Naive thymus-derived CD4-positive, alpha-beta T cell (primary cell): ENCODE data around the gene ARIH1. TPM values are rescaled to one million over a fixed set of nuclear protein-coding genes. Genes with fewer than 3 reads are reported as not detected.

ENCODE experiments used
- ATAC-seq: fragments of 150-1000 bp; cut with Tn5 transposase; 2 replicates; pipeline ENCODE4 v1.10.0; 2021; ENCODE audit warnings: mild to moderate bottlenecking, moderate library complexity
- CTCF ChIA-PET: fragments of 350-600 bp; sonication (Branson Sonifier 250); formaldehyde crosslinking; loops from one replicate; lab custom pipeline; 2021; ENCODE audit warnings: antibody characterized with exemption; lab: Charles Lee
- POLR2A ChIA-PET: fragments of 350-600 bp; sonication (Branson Sonifier 250); formaldehyde crosslinking; loops from one replicate; lab custom pipeline; 2021; ENCODE audit warnings: antibody characterized with exemption, inconsistent platforms; lab: Charles Lee
- DNase-seq, 9 donors: peaks; one replicate each; pipeline versions ENCODE4 v3.0.0 to v3.0.0-alpha.2; 2020 to 2022; ENCODE audit warnings: mixed read lengths in 1 of 9
- H3K27ac ChIP-seq: one replicate; pipeline ENCODE4 v1.7.0; 2013; ENCODE audit warnings: mild to moderate bottlenecking, low read depth, low read length, moderate library complexity
- H3K27me3 ChIP-seq, 2 donors: one replicate each; pipeline ENCODE4 v1.7.0; 2013; ENCODE audit warnings: low read length in 2 of 2, mild to moderate bottlenecking in 2 of 2, moderate library complexity in 2 of 2; ENCODE audit not compliant: control insufficient read depth in 2 of 2, insufficient read depth in 2 of 2
- H3K36me3 ChIP-seq, 3 experiments: 1 replicate in 2 of 3; 2 replicates in 1 of 3; pipeline ENCODE4 v1.7.0; 2013; ENCODE audit warnings: low read length in 3 of 3, mild to moderate bottlenecking in 3 of 3, moderate library complexity in 1 of 3; ENCODE audit not compliant: insufficient read depth in 3 of 3, control insufficient read depth in 2 of 3
- H3K4me1 ChIP-seq, 2 donors: one replicate each; pipeline ENCODE4 v1.7.0; 2013; ENCODE audit warnings: low read length in 2 of 2, mild to moderate bottlenecking in 2 of 2, moderate library complexity in 1 of 2; ENCODE audit not compliant: control insufficient read depth in 2 of 2, insufficient read depth in 2 of 2
- H3K4me3 ChIP-seq: 2 replicates; pipeline ENCODE4 v1.7.0; 2013; ENCODE audit warnings: mild to moderate bottlenecking, low read length
- H3K9me3 ChIP-seq, 3 experiments: 1 replicate in 2 of 3; 2 replicates in 1 of 3; pipeline ENCODE4 v1.7.0; 2013; ENCODE audit warnings: low read length in 3 of 3; ENCODE audit not compliant: control insufficient read depth in 2 of 3
- H3K27ac Mint-ChIP-seq, 9 donors: one replicate each; pipeline ENCODE4 v1.8.0; 2020 to 2022; ENCODE audit warnings: mixed read lengths in 9 of 9, mild to moderate bottlenecking in 8 of 9, moderate library complexity in 5 of 9, inconsistent platforms in 2 of 9
- H3K27me3 Mint-ChIP-seq, 5 donors: one replicate each; pipeline ENCODE4 v1.8.0; 2021 to 2022; ENCODE audit warnings: mixed read lengths in 5 of 5, mild to moderate bottlenecking in 1 of 5
- H3K36me3 Mint-ChIP-seq, 5 donors: one replicate each; pipeline ENCODE4 v1.8.0; 2020 to 2022; ENCODE audit warnings: mixed read lengths in 5 of 5, mild to moderate bottlenecking in 3 of 5, inconsistent platforms in 1 of 5
- H3K4me1 Mint-ChIP-seq, 7 donors: one replicate each; pipeline ENCODE4 v1.8.0; 2020 to 2022; ENCODE audit warnings: mixed read lengths in 7 of 7, mild to moderate bottlenecking in 3 of 7, inconsistent platforms in 1 of 7
- H3K4me3 Mint-ChIP-seq, 10 donors: one replicate each; pipeline ENCODE4 v1.8.0; 2020 to 2022; ENCODE audit warnings: mild to moderate bottlenecking in 10 of 10, mixed read lengths in 10 of 10, moderate library complexity in 6 of 10, inconsistent platforms in 2 of 10
- H3K9me3 Mint-ChIP-seq, 11 donors: one replicate each; pipeline ENCODE4 v1.8.0; 2020 to 2022; ENCODE audit warnings: mixed read lengths in 11 of 11, mild to moderate bottlenecking in 4 of 11, inconsistent platforms in 1 of 11, moderate library complexity in 1 of 11
- intact Hi-C, 2 donors: fragments of 100-400 bp; cut with micrococcal nuclease; formaldehyde crosslinking; loops; one replicate each; pipeline ENCODE4 v1.15.1; 2023
- polyA plus RNA-seq, 2 donors: library from polyadenylated mRNA; unstranded; fragments of 300-500 nt; fragmentation: Illumina TruSeq; gene quantifications; one replicate each; pipeline ENCODE4 v1.2.3, GENCODE V29; 2021
- total RNA-seq, 6 experiments: library from RNA in 5 of 6; stranded (reverse) in 5 of 6; gene quantifications; 1 replicate in 5 of 6; 2 replicates in 1 of 6; pipeline ENCODE4 v1.2.3 and lab custom pipeline; 2021 to 2026

Gene ARIH1
- total and polyA plus RNA-seq, 7 experiments from 2014 or later = 20.1 to 191 (median 179) TPM

GRCh38 chr15:72559781-72560180 is 85.7 kb downstream of the ARIH1 start:
- Mint-ChIP-seq H3K36me3 (peaks cover 9 to 66% (median 35%) of the 10 kb centered on the region in 5 donors), H3K27me3 (no peaks in the 10 kb centered on the region), H3K27ac (peak overlapping the region in 1 of 9 donors; percentile 4), H3K4me1 (peaks cover 8 to 46% (median 21%) of the 10 kb centered on the region in 7 donors), H3K4me3 (no peak overlapping the region), H3K9me3 (no peaks in the 10 kb centered on the region)
- POLR2A ChIA-PET = no interaction called here
- DNase-seq (no peak), ATAC-seq (no peak)
- Histone ChIP-seq H3K27ac (no peak overlapping the region), H3K4me3 (no peak overlapping the region), H3K4me1 (no peaks in the 10 kb centered on the region), H3K9me3 (no peaks in the 10 kb centered on the region), H3K27me3 (no peaks in the 10 kb centered on the region), H3K36me3 (peaks cover 4 to 42% (median 5%) of the 10 kb centered on the region in 3 experiments)
- intact Hi-C loops = no loop called here
- CTCF ChIA-PET = no interaction called here

GRCh38 chr15:72560458-72560857 is 86.3 kb downstream of the ARIH1 start:
- Mint-ChIP-seq H3K36me3 (peaks cover 9 to 60% (median 28%) of the 10 kb centered on the region in 5 donors), H3K27ac (peak overlapping the region in 1 of 9 donors; percentile 13), H3K27me3 (no peaks in the 10 kb centered on the region), H3K9me3 (no peaks in the 10 kb centered on the region), H3K4me1 (peaks cover 4 to 40% (median 16%) of the 10 kb centered on the region in 7 donors), H3K4me3 (no peak overlapping the region)
- intact Hi-C loops = no loop called here
- Histone ChIP-seq H3K36me3 (peaks cover 4 to 43% (median 5%) of the 10 kb centered on the region in 3 experiments), H3K27ac (no peak overlapping the region), H3K4me3 (no peak overlapping the region), H3K9me3 (no peaks in the 10 kb centered on the region), H3K4me1 (no peaks in the 10 kb centered on the region), H3K27me3 (no peaks in the 10 kb centered on the region)
- ATAC-seq (no peak), DNase-seq (no peak)
- POLR2A ChIA-PET = no interaction called here
- CTCF ChIA-PET = interaction anchor here (0.6 kb wide), 1 partner anchor 102 kb away, joined by 3 read pairs; no protein-coding TSS in a partner anchor

GRCh38 chr15:72562386-72562785 is 88.3 kb downstream of the ARIH1 start:
- Histone ChIP-seq H3K4me1 (no peaks in the 10 kb centered on the region), H3K4me3 (no peak overlapping the region), H3K9me3 (no peaks in the 10 kb centered on the region), H3K27ac (no peak overlapping the region), H3K36me3 (peaks cover 4 to 41% (median 8%) of the 10 kb centered on the region in 3 experiments), H3K27me3 (no peaks in the 10 kb centered on the region)
- Mint-ChIP-seq H3K27ac (no peak overlapping the region), H3K4me1 (peaks cover 0 to 28% (median 9%) of the 10 kb centered on the region in 7 donors), H3K4me3 (no peak overlapping the region), H3K36me3 (peaks cover 1 to 50% (median 27%) of the 10 kb centered on the region in 5 donors), H3K27me3 (no peaks in the 10 kb centered on the region), H3K9me3 (no peaks in the 10 kb centered on the region)
- CTCF ChIA-PET = no interaction called here
- no peak for ATAC-seq
- intact Hi-C loops = no loop called here
- DNase-seq = no peak
- POLR2A ChIA-PET = interaction anchor here (1.3 kb wide), 1 partner anchor 187 kb away, joined by 4 read pairs; the partner anchor contains the start of gene HEXA

- H3K27ac ChIP-seq = no peak overlapping the region
- Mint-ChIP-seq H3K4me3 (no peak overlapping the region), H3K27me3 (no peaks in the 10 kb centered on the region), H3K36me3 (peaks cover under 1 to 48% (median 28%) of the 10 kb centered on the region in 5 donors), H3K4me1 (peaks cover 0 to 24% (median 9%) of the 10 kb centered on the region in 7 donors), H3K27ac (no peak overlapping the region), H3K9me3 (no peaks in the 10 kb centered on the region)
- no peak for DNase-seq
- H3K4me3 ChIP-seq = no peak overlapping the region
- no peaks in the 10 kb centered on the region for H3K4me1 ChIP-seq
- intact Hi-C loops = no loop called here
- CTCF ChIA-PET = interaction anchor here (0.5 to 0.6 kb wide), 2 partner anchors 346 to 483 kb away, joined by 3 to 4 read pairs; no protein-coding TSS in a partner anchor
- no peaks in the 10 kb centered on the region for H3K27me3 ChIP-seq
- POLR2A ChIA-PET = interaction anchor here (1.3 kb wide), 1 partner anchor 187 kb away, joined by 4 read pairs; the partner anchor contains the start of gene HEXA
- H3K36me3 ChIP-seq = peaks cover 4 to 45% (median 8%) of the 10 kb centered on the region in 3 experiments
- no peak for ATAC-seq
- no peaks in the 10 kb centered on the region for H3K9me3 ChIP-seq
Measured at GRCh38 chr15:72562878-72563277, 88.7 kb downstream of the ARIH1 start.

GRCh38 chr15:72564091-72564490 is 90.0 kb downstream of the ARIH1 start:
- Histone ChIP-seq H3K4me3 (no peak overlapping the region), H3K27me3 (no peaks in the 10 kb centered on the region), H3K27ac (no peak overlapping the region), H3K36me3 (peaks cover 4 to 45% (median 8%) of the 10 kb centered on the region in 3 experiments), H3K4me1 (no peaks in the 10 kb centered on the region), H3K9me3 (no peaks in the 10 kb centered on the region)
- Mint-ChIP-seq H3K36me3 (peaks cover 0 to 41% (median 28%) of the 10 kb centered on the region in 5 donors), H3K27me3 (no peaks in the 10 kb centered on the region), H3K27ac (peak overlapping the region in 4 of 9 donors; percentile 4 to 57 (median 26)), H3K4me1 (peaks cover 0 to 23% (median 9%) of the 10 kb centered on the region in 7 donors), H3K4me3 (no peak overlapping the region), H3K9me3 (no peaks in the 10 kb centered on the region)
- intact Hi-C loops = no loop called here
- CTCF ChIA-PET = no interaction called here
- POLR2A ChIA-PET = interaction anchor here (0.5 kb wide), 1 partner anchor 12 kb away, joined by 4 read pairs; no protein-coding TSS in a partner anchor
- ATAC-seq (no peak), DNase-seq (no peak)

- no peak overlapping the region for H3K27ac ChIP-seq
- H3K4me3 Mint-ChIP-seq = no peak overlapping the region
- ATAC-seq = no peak
- DNase-seq = no peak
- H3K9me3 Mint-ChIP-seq = no peaks in the 10 kb centered on the region
- H3K36me3 Mint-ChIP-seq = peaks cover 8 to 41% (median 29%) of the 10 kb centered on the region in 5 donors
- peaks cover 0 to 21% (median 5%) of the 10 kb centered on the region in 7 donors for H3K4me1 Mint-ChIP-seq
- POLR2A ChIA-PET = interaction anchor here (0.6 kb wide), 1 partner anchor 17 kb away, joined by 3 read pairs; no protein-coding TSS in a partner anchor
- peaks cover 0 to 58% (median 11%) of the 10 kb centered on the region in 3 experiments for H3K36me3 ChIP-seq
- H3K27ac Mint-ChIP-seq = peak overlapping the region in 1 of 9 donors; percentile 68
- CTCF ChIA-PET = interaction anchor here (0.6 kb wide), 1 partner anchor 1167 kb away, joined by 5 read pairs; no protein-coding TSS in a partner anchor
- H3K4me1 ChIP-seq = no peaks in the 10 kb centered on the region
- intact Hi-C loops = no loop called here
- H3K9me3 ChIP-seq = no peaks in the 10 kb centered on the region
- no peak overlapping the region for H3K4me3 ChIP-seq
- H3K27me3 Mint-ChIP-seq = no peaks in the 10 kb centered on the region
- no peaks in the 10 kb centered on the region for H3K27me3 ChIP-seq
Measured at GRCh38 chr15:72566973-72567372, 92.8 kb downstream of the ARIH1 start.
